ENCODE measurements around the gene KCNJ12.
"Not testable (repeated sequence)": the region's sequence is repeated elsewhere in the genome, so short reads cannot be mapped to it uniquely, and the experiment has no call there.

The KCNJ12 gene

DNA sequence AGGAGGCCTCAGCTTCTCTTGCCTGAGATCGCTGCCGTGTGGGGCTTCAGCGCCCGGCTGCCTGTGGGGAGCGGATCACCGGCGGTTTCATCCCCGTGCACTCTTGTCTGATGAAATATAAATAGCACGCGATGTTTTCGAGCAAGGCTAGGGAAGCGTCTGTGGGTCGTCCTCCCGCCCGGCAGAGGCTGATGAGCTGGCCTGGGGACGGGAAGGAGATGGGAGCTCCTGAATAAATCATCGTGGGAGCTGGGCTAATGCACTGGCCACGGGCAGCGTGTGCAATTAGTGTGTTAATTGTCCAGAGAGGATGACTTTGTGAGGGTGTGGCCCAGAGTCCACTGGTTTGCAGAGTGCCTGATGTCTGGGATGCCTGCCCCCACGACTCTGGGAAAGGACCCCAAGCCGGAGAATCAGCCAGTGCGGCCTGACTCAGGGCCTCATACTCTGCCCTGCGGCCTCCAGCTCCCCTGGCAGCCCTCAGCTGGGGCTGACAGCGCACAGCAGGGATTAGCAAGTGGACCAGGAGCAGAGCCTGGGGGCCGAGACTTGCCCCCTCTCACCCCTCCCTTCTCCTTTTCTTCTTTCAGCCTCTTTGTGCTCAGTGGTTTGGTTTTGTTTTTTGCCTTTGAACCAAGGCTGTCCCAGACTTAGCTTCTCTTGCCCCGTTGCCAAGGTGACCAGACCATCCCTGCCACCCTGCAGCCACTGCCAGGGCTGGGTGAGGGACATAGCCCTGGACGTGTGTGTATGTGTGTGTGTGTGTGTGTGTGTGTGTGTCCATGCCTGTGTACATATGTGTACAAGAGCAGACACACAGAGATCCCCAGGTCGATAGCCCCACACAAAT, 21.4 kb downstream of the KCNJ12 start:
- peaks cover 0 to 5% (median 0%) of the 10 kb centered on the region in 5 donors for H3K27me3 ChIP-seq (ENCODE audit: control insufficient read depth in 5 of 5, insufficient read depth in 4 of 5, low read length in 5 of 5)
- no peak overlapping the region for H3K4me3 ChIP-seq (ENCODE audit: low read depth in 1 of 5, low read length in 5 of 5)
- H3K36me3 ChIP-seq (ENCODE audit: control insufficient read depth in 5 of 5, insufficient read depth in 5 of 5, low read length in 5 of 5): no peaks in the 10 kb centered on the region
- no peak overlapping the region for H3K27ac ChIP-seq (ENCODE audit: low read depth, low read length)
- H3K4me1 ChIP-seq (ENCODE audit: control insufficient read depth in 5 of 5, insufficient read depth in 5 of 5, low read length in 5 of 5): no peaks in the 10 kb centered on the region
- H3K9ac ChIP-seq (ENCODE audit: low read length in 5 of 5): no peak overlapping the region
- no peaks in the 10 kb centered on the region for H3K9me3 ChIP-seq (ENCODE audit: control insufficient read depth in 5 of 5, low read length in 5 of 5)

DNA sequence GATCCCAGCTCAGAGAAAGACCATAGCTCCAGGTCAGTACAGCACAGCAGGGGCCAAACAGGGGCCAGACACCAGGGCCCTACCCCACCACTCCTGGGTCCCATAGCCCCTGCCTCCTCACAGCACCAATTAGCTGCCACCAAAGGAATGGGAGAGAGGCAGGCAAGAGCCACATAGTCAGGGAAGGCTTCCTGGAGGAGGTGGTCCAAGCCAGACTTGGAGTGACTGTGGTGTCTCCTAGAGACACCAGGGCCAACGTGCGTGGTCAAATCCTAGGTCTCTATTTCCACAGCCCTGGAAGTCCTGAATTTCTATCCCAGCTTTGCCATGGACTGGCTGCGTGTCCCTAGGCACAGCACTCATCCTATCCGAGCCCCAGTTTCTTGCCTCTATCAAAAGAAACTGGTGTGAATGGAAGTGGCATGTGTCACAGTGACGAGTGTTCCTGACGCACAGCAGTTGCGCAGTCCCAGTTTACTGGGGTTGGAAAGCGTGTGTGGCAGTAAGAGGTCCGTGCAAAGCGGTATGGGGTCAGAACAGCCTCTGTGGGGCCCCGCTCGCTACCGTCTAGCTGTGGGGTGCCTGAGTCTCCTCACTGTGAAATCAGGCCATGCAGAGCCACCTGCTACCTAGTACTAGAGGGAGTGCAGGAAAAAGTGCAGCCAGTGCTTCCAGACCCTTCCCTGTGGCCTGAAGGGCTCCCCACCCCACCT, 23.5 kb downstream of the KCNJ12 start:
- Histone ChIP-seq H3K9ac (ENCODE audit: low read length in 5 of 5) (no peak overlapping the region), H3K27ac (ENCODE audit: low read depth, low read length) (no peak overlapping the region), H3K36me3 (ENCODE audit: control insufficient read depth in 5 of 5, insufficient read depth in 5 of 5, low read length in 5 of 5) (no peaks in the 10 kb centered on the region), H3K4me1 (ENCODE audit: control insufficient read depth in 5 of 5, insufficient read depth in 5 of 5, low read length in 5 of 5) (peaks cover 0 to 2% (median 0%) of the 10 kb centered on the region in 5 donors), H3K27me3 (ENCODE audit: control insufficient read depth in 5 of 5, insufficient read depth in 4 of 5, low read length in 5 of 5) (peaks cover 0 to 5% (median 0%) of the 10 kb centered on the region in 5 donors), H3K4me3 (ENCODE audit: low read depth in 1 of 5, low read length in 5 of 5) (no peak overlapping the region), H3K9me3 (ENCODE audit: control insufficient read depth in 5 of 5, low read length in 5 of 5) (no peaks in the 10 kb centered on the region)

DNA sequence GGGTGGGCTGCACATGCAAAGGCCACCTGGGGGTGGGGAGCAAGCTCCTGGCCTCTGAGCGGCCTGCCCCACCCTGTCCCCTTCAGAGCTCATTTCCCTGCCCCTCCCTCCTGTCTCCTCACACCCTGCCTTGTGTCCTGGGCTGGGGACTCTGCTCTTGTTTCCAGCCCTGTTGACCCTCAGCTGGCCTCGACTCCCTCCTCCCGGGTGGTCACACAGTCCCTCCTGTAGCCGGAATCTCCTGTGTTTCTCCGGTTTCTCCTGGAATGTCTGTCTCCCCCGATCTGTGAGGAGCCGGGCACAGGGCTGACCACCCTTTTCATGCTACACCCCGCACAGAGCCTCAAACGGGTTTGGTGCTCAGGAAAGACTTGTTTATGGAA, 24.0 kb downstream of the KCNJ12 start:
- H3K4me3 ChIP-seq (ENCODE audit: low read depth in 1 of 5, low read length in 5 of 5); H3K9me3 ChIP-seq (ENCODE audit: control insufficient read depth in 5 of 5, low read length in 5 of 5); H3K27me3 ChIP-seq (ENCODE audit: control insufficient read depth in 5 of 5, insufficient read depth in 4 of 5, low read length in 5 of 5); H3K36me3 ChIP-seq (ENCODE audit: control insufficient read depth in 5 of 5, insufficient read depth in 5 of 5, low read length in 5 of 5); H3K4me1 ChIP-seq (ENCODE audit: control insufficient read depth in 5 of 5, insufficient read depth in 5 of 5, low read length in 5 of 5); H3K9ac ChIP-seq (ENCODE audit: low read length in 5 of 5); H3K27ac ChIP-seq (ENCODE audit: low read depth, low read length): not testable (repeated sequence)

DNA sequence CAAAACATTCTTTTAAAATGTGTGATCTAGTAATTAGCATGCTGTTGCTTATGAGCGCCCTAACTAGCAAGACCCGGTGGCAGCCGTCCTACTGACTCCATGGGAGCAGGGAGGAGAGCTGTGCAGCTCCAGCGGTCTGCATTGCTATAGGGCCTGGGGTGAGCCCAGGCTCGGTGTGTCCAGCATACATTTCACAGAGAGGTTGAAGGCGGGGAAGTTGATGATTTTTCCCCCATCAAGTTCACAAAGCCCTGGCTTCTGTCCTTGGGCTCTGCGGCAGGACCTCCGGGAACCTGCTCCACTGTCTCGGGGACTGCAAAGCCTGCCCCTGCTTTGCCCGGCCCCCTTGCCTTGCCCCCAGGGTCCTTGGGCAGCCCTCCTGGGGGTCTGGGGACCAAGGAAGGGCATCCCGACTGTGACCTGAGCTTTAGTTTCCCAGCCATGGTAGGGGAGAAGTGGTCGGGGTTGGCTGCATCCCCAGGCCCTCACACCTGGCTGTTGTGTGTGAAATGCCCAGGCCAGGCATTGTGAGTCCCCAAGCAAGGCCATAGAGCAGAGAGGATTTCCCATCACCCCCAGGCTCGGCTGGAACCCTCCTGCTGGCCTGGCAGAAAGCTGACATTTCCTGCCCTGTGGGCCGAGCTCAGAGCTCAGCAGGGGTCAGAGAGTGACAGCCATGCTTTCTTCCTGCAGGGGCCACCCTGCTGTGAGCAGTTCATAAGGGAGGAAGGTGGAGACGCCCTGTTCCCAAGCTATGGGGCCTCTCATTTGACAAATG, 24.8 kb downstream of the KCNJ12 start:
- no peaks in the 10 kb centered on the region for H3K36me3 ChIP-seq (ENCODE audit: control insufficient read depth in 5 of 5, insufficient read depth in 5 of 5, low read length in 5 of 5)
- H3K27me3 ChIP-seq (ENCODE audit: control insufficient read depth in 5 of 5, insufficient read depth in 4 of 5, low read length in 5 of 5): peaks cover 0 to 5% (median 0%) of the 10 kb centered on the region in 5 donors
- no peak overlapping the region for H3K27ac ChIP-seq (ENCODE audit: low read depth, low read length)
- no peak overlapping the region for H3K4me3 ChIP-seq (ENCODE audit: low read depth in 1 of 5, low read length in 5 of 5)
- no peak overlapping the region for H3K9ac ChIP-seq (ENCODE audit: low read length in 5 of 5)
- H3K9me3 ChIP-seq (ENCODE audit: control insufficient read depth in 5 of 5, low read length in 5 of 5): no peaks in the 10 kb centered on the region
- H3K4me1 ChIP-seq (ENCODE audit: control insufficient read depth in 5 of 5, insufficient read depth in 5 of 5, low read length in 5 of 5): peaks cover 0 to 14% (median 0%) of the 10 kb centered on the region in 5 donors

DNA sequence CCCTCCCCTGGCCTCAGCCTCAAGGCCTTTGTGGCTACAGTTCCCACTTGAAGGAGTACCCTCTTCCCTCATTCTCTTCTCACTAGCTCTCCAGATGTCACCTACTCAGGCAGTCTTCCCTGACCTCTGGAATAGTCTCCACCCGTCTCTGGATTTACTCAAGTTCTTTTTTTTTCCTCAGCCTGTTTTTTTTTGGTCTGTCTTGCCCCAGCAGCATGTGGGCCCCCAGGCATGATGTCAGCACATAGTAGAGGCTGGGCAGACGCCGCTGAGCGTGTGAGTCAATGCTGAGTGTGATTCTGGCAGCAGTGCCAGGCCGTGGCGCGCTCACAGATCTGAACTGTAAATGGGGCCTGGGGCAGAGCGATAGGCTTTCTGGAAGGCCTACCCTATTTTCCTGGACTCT, 26.0 kb downstream of the KCNJ12 start:
- H3K9me3 ChIP-seq (ENCODE audit: control insufficient read depth in 5 of 5, low read length in 5 of 5); H3K9ac ChIP-seq (ENCODE audit: low read length in 5 of 5); H3K27me3 ChIP-seq (ENCODE audit: control insufficient read depth in 5 of 5, insufficient read depth in 4 of 5, low read length in 5 of 5); H3K36me3 ChIP-seq (ENCODE audit: control insufficient read depth in 5 of 5, insufficient read depth in 5 of 5, low read length in 5 of 5); H3K27ac ChIP-seq (ENCODE audit: low read depth, low read length); H3K4me3 ChIP-seq (ENCODE audit: low read depth in 1 of 5, low read length in 5 of 5): not testable (repeated sequence)
- H3K4me1 ChIP-seq (ENCODE audit: control insufficient read depth in 5 of 5, insufficient read depth in 5 of 5, low read length in 5 of 5): peaks cover 0 to 15% (median 0%) of the 10 kb centered on the region in 5 donors

DNA sequence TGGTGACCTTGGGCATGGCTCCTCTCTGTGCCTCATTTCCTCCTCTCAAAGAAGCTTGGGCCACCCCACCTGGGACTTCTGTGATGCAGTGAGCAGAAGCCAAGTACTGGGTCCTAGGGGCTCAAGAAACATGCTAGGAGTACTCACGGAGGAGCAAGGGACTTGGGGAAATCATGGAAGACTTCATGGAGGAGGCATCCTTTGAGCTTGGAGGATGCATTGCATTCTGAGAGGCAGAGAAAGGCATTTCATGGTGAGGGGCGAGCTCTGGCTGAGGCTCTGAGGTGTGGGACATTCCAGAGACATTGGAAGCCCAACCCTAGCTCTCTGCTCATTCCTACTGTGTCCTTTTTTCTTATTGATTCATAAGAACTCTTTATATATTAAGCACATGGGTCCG, 26.8 kb downstream of the KCNJ12 start:
- peaks cover 0 to 15% (median 0%) of the 10 kb centered on the region in 5 donors for H3K4me1 ChIP-seq (ENCODE audit: control insufficient read depth in 5 of 5, insufficient read depth in 5 of 5, low read length in 5 of 5)
- H3K9ac ChIP-seq (ENCODE audit: low read length in 5 of 5); H3K9me3 ChIP-seq (ENCODE audit: control insufficient read depth in 5 of 5, low read length in 5 of 5); H3K27me3 ChIP-seq (ENCODE audit: control insufficient read depth in 5 of 5, insufficient read depth in 4 of 5, low read length in 5 of 5); H3K27ac ChIP-seq (ENCODE audit: low read depth, low read length); H3K36me3 ChIP-seq (ENCODE audit: control insufficient read depth in 5 of 5, insufficient read depth in 5 of 5, low read length in 5 of 5); H3K4me3 ChIP-seq (ENCODE audit: low read depth in 1 of 5, low read length in 5 of 5): not testable (repeated sequence)

DNA sequence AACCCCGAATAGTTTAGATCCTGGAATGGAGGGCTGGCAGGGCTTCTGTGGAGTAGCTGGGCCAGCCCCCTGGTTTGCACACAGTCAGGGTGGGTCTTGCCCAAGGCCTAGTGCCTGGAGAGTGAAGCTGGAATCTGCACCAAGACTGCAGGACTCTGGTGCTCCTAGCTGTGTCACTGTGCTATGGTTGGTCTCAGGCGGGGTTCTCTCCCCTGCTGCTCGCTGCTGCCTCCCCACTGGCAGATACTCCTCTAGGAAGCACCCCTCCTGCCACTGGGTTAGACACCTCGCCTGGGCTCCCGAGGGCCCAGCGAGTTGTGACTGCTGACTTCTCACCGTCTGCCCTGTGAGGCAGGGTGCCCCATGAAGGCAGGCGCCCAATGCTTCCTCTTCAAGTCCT, 27.9 kb downstream of the KCNJ12 start:
- not testable (repeated sequence) for H3K9me3 ChIP-seq (ENCODE audit: control insufficient read depth in 5 of 5, low read length in 5 of 5); H3K36me3 ChIP-seq (ENCODE audit: control insufficient read depth in 5 of 5, insufficient read depth in 5 of 5, low read length in 5 of 5); H3K4me3 ChIP-seq (ENCODE audit: low read depth in 1 of 5, low read length in 5 of 5); H3K27me3 ChIP-seq (ENCODE audit: control insufficient read depth in 5 of 5, insufficient read depth in 4 of 5, low read length in 5 of 5); H3K9ac ChIP-seq (ENCODE audit: low read length in 5 of 5); H3K27ac ChIP-seq (ENCODE audit: low read depth, low read length)
- H3K4me1 ChIP-seq (ENCODE audit: control insufficient read depth in 5 of 5, insufficient read depth in 5 of 5, low read length in 5 of 5): peaks cover 0 to 15% (median 0%) of the 10 kb centered on the region in 5 donors

DNA sequence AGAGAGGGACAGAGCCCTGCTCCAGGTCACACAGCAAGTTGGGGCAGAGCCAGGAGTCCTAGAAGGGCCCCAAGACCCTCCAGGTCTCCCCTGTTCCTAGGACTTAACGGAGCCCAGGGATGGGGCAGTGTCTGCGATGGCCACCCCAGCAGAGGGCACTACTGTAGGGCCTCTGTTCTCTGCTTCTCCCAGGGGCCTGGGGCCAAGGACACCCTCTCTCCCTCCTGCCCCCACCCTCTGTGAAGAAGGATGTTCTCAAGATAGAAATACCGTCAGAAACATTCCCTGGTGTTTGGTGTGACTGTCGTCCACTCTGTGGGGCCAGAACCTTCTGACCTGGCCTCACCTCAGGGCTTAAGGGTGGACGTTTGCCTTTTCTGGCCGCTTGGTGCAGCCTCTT, 28.4 kb downstream of the KCNJ12 start:
- H3K9me3 ChIP-seq (ENCODE audit: control insufficient read depth in 5 of 5, low read length in 5 of 5); H3K4me3 ChIP-seq (ENCODE audit: low read depth in 1 of 5, low read length in 5 of 5); H3K36me3 ChIP-seq (ENCODE audit: control insufficient read depth in 5 of 5, insufficient read depth in 5 of 5, low read length in 5 of 5); H3K9ac ChIP-seq (ENCODE audit: low read length in 5 of 5); H3K27ac ChIP-seq (ENCODE audit: low read depth, low read length); H3K27me3 ChIP-seq (ENCODE audit: control insufficient read depth in 5 of 5, insufficient read depth in 4 of 5, low read length in 5 of 5): not testable (repeated sequence)
- peaks cover 0 to 15% (median 0%) of the 10 kb centered on the region in 5 donors for H3K4me1 ChIP-seq (ENCODE audit: control insufficient read depth in 5 of 5, insufficient read depth in 5 of 5, low read length in 5 of 5)

DNA sequence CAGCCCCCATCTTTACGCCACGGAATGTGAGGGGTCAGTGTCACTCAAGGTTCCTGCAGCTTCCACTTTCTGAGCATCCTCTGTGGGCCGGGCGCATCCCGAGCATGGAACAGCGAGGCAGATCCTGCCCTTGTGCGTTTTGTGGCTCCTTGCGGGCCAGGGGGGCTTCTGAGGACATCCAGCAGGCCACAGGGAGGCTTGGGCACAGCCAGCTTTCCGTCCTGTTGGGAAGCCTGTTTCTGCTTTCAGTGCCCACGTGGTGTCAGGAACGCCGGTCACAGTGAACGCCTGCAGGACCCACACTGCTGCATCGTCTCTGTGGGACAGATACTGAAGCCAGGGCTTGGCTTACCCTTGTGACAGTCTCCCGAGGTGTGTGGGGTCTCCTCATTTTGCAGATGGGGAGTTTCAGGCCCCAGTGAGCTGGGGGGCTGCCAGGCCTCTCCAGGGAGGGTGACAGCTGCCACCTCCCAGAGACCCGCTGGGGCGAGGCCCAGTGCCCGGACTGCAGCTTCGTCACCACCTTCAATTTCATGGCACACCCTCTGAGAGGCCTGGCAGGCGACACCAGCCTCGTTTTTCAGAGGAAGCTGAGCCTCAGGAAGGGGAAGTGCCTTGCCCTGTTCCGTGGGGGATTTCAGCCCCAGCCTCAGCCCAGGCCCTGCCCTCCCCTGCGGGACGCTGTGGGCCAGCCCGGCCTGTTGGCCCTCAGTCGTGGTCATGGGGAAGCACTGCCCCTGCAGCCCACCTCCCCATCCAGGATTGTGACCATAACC, 29.0 kb downstream of the KCNJ12 start:
- not testable (repeated sequence) for H3K4me3 ChIP-seq (ENCODE audit: low read depth in 1 of 5, low read length in 5 of 5); H3K27ac ChIP-seq (ENCODE audit: low read depth, low read length); H3K27me3 ChIP-seq (ENCODE audit: control insufficient read depth in 5 of 5, insufficient read depth in 4 of 5, low read length in 5 of 5); H3K9ac ChIP-seq (ENCODE audit: low read length in 5 of 5); H3K9me3 ChIP-seq (ENCODE audit: control insufficient read depth in 5 of 5, low read length in 5 of 5); H3K36me3 ChIP-seq (ENCODE audit: control insufficient read depth in 5 of 5, insufficient read depth in 5 of 5, low read length in 5 of 5)
- peaks cover 0 to 15% (median 0%) of the 10 kb centered on the region in 5 donors for H3K4me1 ChIP-seq (ENCODE audit: control insufficient read depth in 5 of 5, insufficient read depth in 5 of 5, low read length in 5 of 5)
